RWPE1 (cell line): ENCODE results near the gene SUPT3H.

Experiments used
- CTCF ChIA-PET: fragments of 350-600 bp; sonication (Branson Sonifier 250); formaldehyde crosslinking; extraction: SDS; loops from one replicate; lab custom pipeline; 2021; lab: Yijun Ruan, JAX
- POLR2A ChIA-PET: fragments of 400-600 bp; formaldehyde crosslinking; extraction: SDS; loops from one replicate; lab custom pipeline; 2020; ENCODE audit warnings: antibody characterized with exemption; ENCODE audit not compliant: low non-redundant PET; lab: Yijun Ruan, JAX
- DNase-seq: peaks from one replicate; pipeline ENCODE4 v3.0.0; 2012; ENCODE audit warnings: low spot score
- H3K27ac ChIP-seq: fragments of 450-650 bp; 2 replicates; pipeline ENCODE4 v1.5.1; 2017
- TF ChIP-seq, protein P1 (sequence below): fragments of 450-650 bp; conservative IDR thresholded peaks from 2 replicates; pipeline ENCODE4 v1.5.1; 2017; ENCODE audit warnings: low read depth, mild to moderate bottlenecking

SUPT3H gene

GRCh38 chr6:45123023-45123422 lies 254.7 kb downstream of the SUPT3H start:
- POLR2A ChIA-PET: no interaction called here
- H3K27ac ChIP-seq: no peak overlapping the region
- CTCF ChIA-PET: interaction anchor here (0.5 kb wide), 1 partner anchor 8 kb away, joined by 3 read pairs; no protein-coding TSS in a partner anchor
- TF ChIP-seq, protein P1, sequence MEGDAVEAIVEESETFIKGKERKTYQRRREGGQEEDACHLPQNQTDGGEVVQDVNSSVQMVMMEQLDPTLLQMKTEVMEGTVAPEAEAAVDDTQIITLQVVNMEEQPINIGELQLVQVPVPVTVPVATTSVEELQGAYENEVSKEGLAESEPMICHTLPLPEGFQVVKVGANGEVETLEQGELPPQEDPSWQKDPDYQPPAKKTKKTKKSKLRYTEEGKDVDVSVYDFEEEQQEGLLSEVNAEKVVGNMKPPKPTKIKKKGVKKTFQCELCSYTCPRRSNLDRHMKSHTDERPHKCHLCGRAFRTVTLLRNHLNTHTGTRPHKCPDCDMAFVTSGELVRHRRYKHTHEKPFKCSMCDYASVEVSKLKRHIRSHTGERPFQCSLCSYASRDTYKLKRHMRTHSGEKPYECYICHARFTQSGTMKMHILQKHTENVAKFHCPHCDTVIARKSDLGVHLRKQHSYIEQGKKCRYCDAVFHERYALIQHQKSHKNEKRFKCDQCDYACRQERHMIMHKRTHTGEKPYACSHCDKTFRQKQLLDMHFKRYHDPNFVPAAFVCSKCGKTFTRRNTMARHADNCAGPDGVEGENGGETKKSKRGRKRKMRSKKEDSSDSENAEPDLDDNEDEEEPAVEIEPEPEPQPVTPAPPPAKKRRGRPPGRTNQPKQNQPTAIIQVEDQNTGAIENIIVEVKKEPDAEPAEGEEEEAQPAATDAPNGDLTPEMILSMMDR: no peak
- DNase-seq: no peak

DNA sequence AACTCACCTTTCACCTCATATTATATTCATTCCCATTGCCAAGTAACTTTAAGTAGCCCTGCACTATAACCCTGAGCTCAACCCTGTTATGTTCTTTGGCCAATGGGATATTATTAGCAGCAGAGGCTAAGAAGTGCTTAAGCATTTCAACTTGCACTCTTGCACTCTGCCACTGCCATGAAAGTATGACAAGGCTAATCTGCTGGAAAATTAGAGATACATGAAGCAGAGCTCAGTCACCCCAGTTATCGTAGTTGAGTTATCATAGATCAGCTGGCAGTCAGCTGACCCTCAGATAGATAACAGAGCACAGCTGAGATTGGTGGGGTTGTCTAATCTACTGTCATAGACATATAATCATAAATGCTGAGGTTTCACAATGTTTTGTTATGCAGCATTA lies 259.0 kb downstream of the SUPT3H start:
- TF ChIP-seq, protein P1: no peak
- POLR2A ChIA-PET: no interaction called here

GRCh38 chr6:45116714-45117410 lies 260.9 kb downstream of the SUPT3H start:
- H3K27ac ChIP-seq: no peak overlapping the region
- CTCF ChIA-PET: interaction anchor here (0.7 kb wide), 1 partner anchor 320 kb away, joined by 3 read pairs; no protein-coding TSS in a partner anchor
- TF ChIP-seq, protein P1: no peak

More for the DNA sequence above, 259.0 kb downstream of the SUPT3H start:
- CTCF ChIA-PET: no interaction called here
- no peak for DNase-seq
- no peak overlapping the region for H3K27ac ChIP-seq

DNA sequence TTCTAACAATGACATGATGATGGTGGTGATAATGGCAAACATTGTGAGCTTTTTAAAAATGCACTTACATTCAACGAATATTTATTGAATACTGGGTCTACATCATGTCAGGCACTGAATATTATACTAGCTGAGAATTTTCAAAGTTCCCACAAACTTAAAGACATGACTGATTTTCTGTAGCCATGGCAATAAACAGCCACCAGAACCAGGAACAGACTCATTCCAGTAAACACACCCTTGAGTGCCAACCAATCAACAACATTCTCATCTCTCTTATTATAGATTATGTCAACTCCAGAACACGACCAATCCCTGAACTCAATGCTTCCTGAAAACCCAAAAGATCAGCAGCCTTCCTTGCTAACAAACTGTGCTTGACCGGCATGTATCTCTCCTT lies 262.0 kb downstream of the SUPT3H start:
- ChIA-PET CTCF (no interaction called here), POLR2A (interaction anchor here (0.6 kb wide), 1 partner anchor 26 kb away, joined by 3 read pairs; no protein-coding TSS in a partner anchor)

More at GRCh38 chr6:45116714-45117410, 260.9 kb downstream of the SUPT3H start:
- POLR2A ChIA-PET: no interaction called here
- no peak for DNase-seq

GRCh38 chr6:45112711-45113110 lies 265.0 kb downstream of the SUPT3H start:
- TF ChIP-seq, protein P1: no peak
- POLR2A ChIA-PET: no interaction called here
- no peak for DNase-seq
- no peak overlapping the region for H3K27ac ChIP-seq
- CTCF ChIA-PET: interaction anchor here (0.6 kb wide), 1 partner anchor 263 kb away, joined by 3 read pairs; no protein-coding TSS in a partner anchor

More for the DNA sequence above, 262.0 kb downstream of the SUPT3H start:
- TF ChIP-seq, protein P1: no peak
- DNase-seq: no peak
- no peak overlapping the region for H3K27ac ChIP-seq

DNA sequence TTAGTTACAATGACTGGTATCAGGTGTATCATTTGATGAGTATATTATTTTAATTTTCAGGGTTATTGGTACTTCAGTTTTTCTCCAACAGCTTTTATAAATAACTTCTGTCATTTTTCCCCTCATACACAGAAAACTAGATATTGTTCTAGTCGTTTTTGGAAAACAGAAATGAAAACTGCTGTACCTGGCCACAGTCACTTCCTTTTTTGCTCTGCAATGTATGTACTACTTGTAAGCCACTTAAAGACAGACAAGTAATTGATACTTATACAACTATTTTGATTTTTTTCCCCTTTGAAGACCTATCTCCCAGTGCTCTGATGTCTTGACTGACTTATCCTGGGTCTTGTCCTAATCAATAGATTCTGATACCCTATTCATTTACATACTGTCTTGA lies 268.2 kb downstream of the SUPT3H start:
- TF ChIP-seq, protein P1: no peak
- ChIA-PET POLR2A (no interaction called here), CTCF (no interaction called here)
- no peak overlapping the region for H3K27ac ChIP-seq
- no peak for DNase-seq
